ENCODE results near the gene HOXC5.
A peak's percentile ranks its signal among the peaks of the same experiment; 100 is the strongest.
"Not testable (repeated sequence)": the region's sequence is repeated elsewhere in the genome, so short reads cannot be mapped to it uniquely, and the experiment has no call there.

The HOXC5 gene

GRCh38 chr12:54075974-54076373, 43.1 kb downstream of the HOXC5 start:
- no peak for DNase-seq

- not testable (repeated sequence) for DNase-seq
These were observed 45.0 kb downstream of the HOXC5 start for GRCh38 chr12:54077843-54078242.

- DNase-seq = not testable (repeated sequence)
These were observed 46.3 kb downstream of the HOXC5 start for GRCh38 chr12:54079115-54079514.

GRCh38 chr12:54080008-54080924, 47.4 kb downstream of the HOXC5 start:
- not testable (repeated sequence) for DNase-seq

- DNase-seq = peak; percentile 12
These were observed 48.2 kb downstream of the HOXC5 start for GRCh38 chr12:54081053-54081514.

GRCh38 chr12:54081581-54082396, 48.9 kb downstream of the HOXC5 start:
- DNase-seq = not testable (repeated sequence)

GRCh38 chr12:54082397-54082892, 49.6 kb downstream of the HOXC5 start:
- DNase-seq = peak; percentile 32
